Measurements from ENCODE around the gene LYSMD2. TPM values are rescaled to one million over a fixed set of nuclear protein-coding genes. Genes with fewer than 3 reads are reported as not detected.

The LYSMD2 gene
- total and polyA plus RNA-seq, 2 of the 8 experiments (the other 6 are each of a cell fraction or from before 2014, with no cell fraction given), result 2.2 to 2.7 TPM

- peaks cover 0 to 3% (median 0%) of the 10 kb centered on the region in 4 experiments; a peak in 2 of 7 replicates for H3K4me1 ChIP-seq (replicated peaks in 1 of 4; ENCODE audit: control insufficient read depth in 3 of 4, insufficient read depth in 4 of 4, low read length in 3 of 4)
- ChIA-PET CTCF (ENCODE audit: partially characterized antibody) (interaction anchor here (0.8 to 1.2 kb wide), 3 partner anchors 23 to 163 kb away, joined by 3 to 4 read pairs (median 4); no protein-coding TSS in a partner anchor), POLR2A (ENCODE audit: partially characterized antibody) (no interaction called here)
- TF ChIP-seq MAFK (IDR thresholded peaks at IDR 0.05; ENCODE audit: low read depth, low read length) (no peak), ATF2 (IDR thresholded peaks at IDR 0.05; ENCODE audit: low read length) (no peak), YY1 (IDR thresholded peaks at IDR 0.05; ENCODE audit: low read depth, low read length) (no peak), SP4 (IDR thresholded peaks at IDR 0.05; ENCODE audit: low read length) (no peak)
- peaks cover 7% of the 10 kb centered on the region; the same call in 1 of the 2 replicates for H3K23me2 ChIP-seq (ENCODE audit: low read depth, low read length)
- H3K18ac ChIP-seq (ENCODE audit: extremely low read depth, low read length), result no peak overlapping the region
- no peak overlapping the region for H3K4me3 ChIP-seq (ENCODE audit: extremely low read depth in 1 of 4, insufficient read depth in 2 of 4, low read depth in 3 of 4, low read length in 4 of 4)
- no peak overlapping the region for H3K9ac ChIP-seq (replicated peaks in 1 of 4; ENCODE audit: extremely low read depth in 1 of 4, low read depth in 3 of 4, low read length in 3 of 4)
- no peak overlapping the region for H3K56ac ChIP-seq (replicated peaks; ENCODE audit: insufficient read length, low read depth, low read length)
- H2AFZ ChIP-seq (ENCODE audit: low read length), result no peak overlapping the region
- peaks cover 13 to 34% (median 24%) of the 10 kb centered on the region in 4 experiments for H3K27me3 ChIP-seq (replicated peaks in 1 of 4; ENCODE audit: control insufficient read depth in 3 of 4, extremely low read depth in 1 of 4, insufficient read depth in 3 of 4, low read length in 3 of 4)
- H4K20me1 ChIP-seq (replicated peaks in 1 of 2; ENCODE audit: control insufficient read depth in 1 of 2, insufficient read depth in 2 of 2, low read length in 2 of 2), result peaks cover 2 to 4% of the 10 kb centered on the region in 2 experiments
- H3K79me2 ChIP-seq (ENCODE audit: control insufficient read depth in 1 of 2, insufficient read depth in 2 of 2, low read length in 2 of 2), result no peaks in the 10 kb centered on the region
- FAIRE-seq (no peak), DNase-seq (ENCODE audit: low read depth in 1 of 2, low spot score in 2 of 2) (no peak)
- H3K27ac ChIP-seq (ENCODE audit: low read depth, low read length), result no peak overlapping the region
- H3K4me2 ChIP-seq (ENCODE audit: insufficient read depth in 1 of 2, low read depth in 2 of 2, low read length in 2 of 2), result no peak overlapping the region
- H2BK20ac ChIP-seq (ENCODE audit: low read length), result no peak overlapping the region
- H2BK12ac ChIP-seq (ENCODE audit: low read depth, low read length), result no peak overlapping the region
- no peaks in the 10 kb centered on the region for H3K9me3 ChIP-seq (ENCODE audit: insufficient read depth in 2 of 2, low read depth in 1 of 2, low read length in 1 of 2)
- no peak overlapping the region for H2BK5ac ChIP-seq (ENCODE audit: low read depth, low read length)
- H4K91ac ChIP-seq (replicated peaks; ENCODE audit: insufficient read length, low read length), result no peak overlapping the region
- no peak overlapping the region for H2BK15ac ChIP-seq (ENCODE audit: low read length)
- H3K4ac ChIP-seq (replicated peaks; ENCODE audit: insufficient read length, low read depth, low read length), result no peak overlapping the region
- no peaks in the 10 kb centered on the region for H3K36me3 ChIP-seq (ENCODE audit: control insufficient read depth in 2 of 4, insufficient read depth in 4 of 4, low read length in 3 of 4)
- no peak overlapping the region for H3K23ac ChIP-seq (ENCODE audit: insufficient read length)
- no peak overlapping the region for H4K5ac ChIP-seq (ENCODE audit: insufficient read length, low read depth, low read length)
- no peak overlapping the region for H2BK120ac ChIP-seq (replicated peaks; ENCODE audit: low read depth, low read length)
- H3K79me1 ChIP-seq (ENCODE audit: low read depth, low read length), result no peaks in the 10 kb centered on the region; the same call in 1 of the 2 replicates
- H3K14ac ChIP-seq (ENCODE audit: insufficient read length), result no peak overlapping the region
- 87% methylated on average over 2 of the region's 2 CpGs; no CpG with 5 or more reads in 1 of the 2 experiments for WGBS, 2 experiments (ENCODE audit: extremely low coverage in 1 of 2, insufficient coverage in 1 of 2, insufficient read length in 1 of 2, insufficient replicate concordance in 2 of 2, low coverage in 1 of 2, low lambda C conversion rate in 2 of 2, missing lambda C conversion rate in 1 of 2)
- no peak overlapping the region for H4K8ac ChIP-seq (ENCODE audit: extremely low read depth, insufficient read depth, low read length)
- H2AK5ac ChIP-seq (ENCODE audit: low read depth, low read length), result no peak overlapping the region
Observed at GRCh38 chr15:51754267-51754666, 16.8 kb upstream of the LYSMD2 start.

Data from H1 (cell line).